Measurements from ENCODE around the gene PAQR9.

DNA sequence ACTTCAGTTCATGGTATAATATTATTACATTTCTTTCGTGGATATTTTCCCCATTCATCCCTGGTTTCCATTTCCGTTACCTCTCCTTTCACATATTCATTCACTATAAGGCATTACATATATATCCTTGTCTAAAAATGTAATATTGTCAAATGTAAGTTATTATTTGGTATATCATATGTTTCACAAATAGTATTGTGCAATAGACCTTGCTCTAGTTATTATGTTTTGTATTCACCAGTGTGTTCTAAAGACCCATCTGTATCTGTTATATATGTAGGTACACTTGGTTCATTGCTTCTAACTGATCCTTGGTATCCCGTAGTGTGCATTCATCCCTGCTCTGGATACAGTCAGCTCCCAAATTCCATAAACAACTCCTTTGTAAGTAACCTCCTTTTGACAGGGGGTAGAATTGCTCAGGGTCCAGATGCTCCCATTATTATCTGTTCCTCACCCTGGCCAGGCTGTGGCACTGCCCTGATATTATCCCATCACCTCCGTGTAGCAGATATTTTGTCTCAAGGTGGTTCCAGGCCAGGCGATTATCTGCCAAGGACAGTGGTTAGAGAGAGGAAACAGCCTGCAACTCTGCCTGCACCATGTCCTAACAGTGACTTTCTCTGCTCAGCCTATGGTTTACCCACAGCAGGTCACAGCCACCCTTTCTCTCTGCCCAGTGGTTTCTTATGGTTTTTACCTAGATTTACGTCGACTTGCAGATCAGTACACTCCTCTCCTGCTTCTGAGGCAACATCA, 29.2 kb downstream of the PAQR9 start:
- TF ChIP-seq NPAS2 (CRISPR knock-in tag; IDR thresholded peaks at IDR 0.05; ENCODE audit: borderline replicate concordance), result no peak
- TF ChIP-seq CTCF (IDR thresholded peaks at IDR 0.05), result no peak
- TF ChIP-seq MYC (IDR thresholded peaks at IDR 0.05; ENCODE audit: borderline replicate concordance, low read length), result no peak
